ENCODE data around the gene SCN1B. TPM values are rescaled to one million over a fixed set of nuclear protein-coding genes. Genes with fewer than 3 reads are reported as not detected.

SCN1B gene
- total RNA-seq, 4 donors from 2014 or later: 8.3 to 15.7 (median 12.8) TPM

GRCh38 chr19:35034588-35035382 is 4.5 kb downstream of the SCN1B start:
- TF ChIP-seq POLR2A (IDR thresholded peaks at IDR 0.05; ENCODE audit: low read depth) (no peak), POLR2AphosphoS5 (IDR thresholded peaks at IDR 0.05) (no peak), CTCF (IDR thresholded peaks at IDR 0.05) (no peak), EP300 (IDR thresholded peaks at IDR 0.05) (no peak)
- 79% methylated on average over 15 of the region's 17 CpGs for WGBS

GRCh38 chr19:35037716-35038622 is 7.7 kb downstream of the SCN1B start:
- WGBS: 65% methylated on average over 13 of the region's 13 CpGs
- peak overlapping the region; percentile 31 to 73 (median 58) for H3K27ac ChIP-seq (replicated peaks in 1 of 4)

More at GRCh38 chr19:35034588-35035382, 4.5 kb downstream of the SCN1B start:
- peaks cover 17 to 46% (median 41%) of the 10 kb centered on the region in 4 donors for H3K4me1 ChIP-seq
- H3K4me3 ChIP-seq: no peak overlapping the region
- H3K36me3 ChIP-seq: peaks cover 0 to 38% (median 12%) of the 10 kb centered on the region in 4 donors
- H3K27ac ChIP-seq (replicated peaks in 1 of 4): no peak overlapping the region
- DNase-seq (ENCODE audit: extremely low spot score): no peak
- H3K27me3 ChIP-seq: peaks cover 0 to 9% (median 3%) of the 10 kb centered on the region in 4 donors
- intact Hi-C loops (cut with DNase I): no loop called here
- H3K9me3 ChIP-seq: no peaks in the 10 kb centered on the region

GRCh38 chr19:35038623-35039512 is 8.6 kb downstream of the SCN1B start:
- 51% methylated on average over 9 of the region's 17 CpGs for WGBS
- no peaks in the 10 kb centered on the region for H3K9me3 ChIP-seq
- TF ChIP-seq POLR2AphosphoS5 (IDR thresholded peaks at IDR 0.05) (no peak), EP300 (IDR thresholded peaks at IDR 0.05) (no peak), CTCF (IDR thresholded peaks at IDR 0.05) (no peak), POLR2A (IDR thresholded peaks at IDR 0.05; ENCODE audit: low read depth) (no peak)
- peaks cover 0 to 28% (median 9%) of the 10 kb centered on the region in 4 donors for H3K36me3 ChIP-seq
- DNase-seq (ENCODE audit: extremely low spot score): no peak
- peaks cover 0 to 27% (median 7%) of the 10 kb centered on the region in 4 donors for H3K27me3 ChIP-seq
- intact Hi-C loops (cut with DNase I): no loop called here
- H3K27ac ChIP-seq (replicated peaks in 1 of 4): peak overlapping the region; percentile 31 to 73 (median 70)
- peaks cover 30 to 55% (median 52%) of the 10 kb centered on the region in 4 donors for H3K4me1 ChIP-seq
- no peak overlapping the region for H3K4me3 ChIP-seq

More at GRCh38 chr19:35037716-35038622, 7.7 kb downstream of the SCN1B start:
- DNase-seq (ENCODE audit: extremely low spot score): no peak
- intact Hi-C loops (cut with DNase I): no loop called here
- no peaks in the 10 kb centered on the region for H3K9me3 ChIP-seq
- TF ChIP-seq CTCF (IDR thresholded peaks at IDR 0.05): no peak
- TF ChIP-seq POLR2AphosphoS5 (IDR thresholded peaks at IDR 0.05): peak in 1 of 2 donors; percentile 41
- H3K36me3 ChIP-seq: peaks cover 0 to 37% (median 12%) of the 10 kb centered on the region in 4 donors
- no peak overlapping the region for H3K4me3 ChIP-seq
- peaks cover 30 to 55% (median 52%) of the 10 kb centered on the region in 4 donors for H3K4me1 ChIP-seq
- H3K27me3 ChIP-seq: peaks cover 0 to 27% (median 7%) of the 10 kb centered on the region in 4 donors
